GM19099 (cell line): ENCODE results near the gene NUP133.

Experiments used
- POLR2A ChIP-seq: IDR thresholded peaks from 3 replicates; pipeline ENCODE4 v1.6.1; 2011; ENCODE audit warnings: low read depth; ENCODE audit not compliant: insufficient read length; ENCODE audit errors: extremely low read depth

Gene NUP133

DNA sequence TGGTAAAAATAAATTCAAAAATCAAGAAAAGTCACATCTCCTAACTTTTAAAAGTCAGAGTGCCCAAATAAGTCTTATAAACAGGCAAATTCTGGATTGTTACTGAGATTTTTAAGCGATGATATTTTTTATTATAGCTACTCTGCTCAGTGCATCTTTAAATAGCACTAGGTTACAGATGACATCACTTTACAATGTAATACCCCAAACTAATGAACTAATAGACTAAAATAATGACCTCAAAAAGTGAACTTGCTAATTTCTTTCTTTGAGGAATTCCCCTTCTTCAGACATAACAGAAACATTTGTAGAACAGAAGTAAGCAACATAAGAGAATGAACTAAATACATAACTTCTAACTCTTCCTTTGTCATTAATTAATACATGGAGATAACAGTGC is 41.3 kb downstream of the NUP133 start:
- TF ChIP-seq POLR2A: no peak

DNA sequence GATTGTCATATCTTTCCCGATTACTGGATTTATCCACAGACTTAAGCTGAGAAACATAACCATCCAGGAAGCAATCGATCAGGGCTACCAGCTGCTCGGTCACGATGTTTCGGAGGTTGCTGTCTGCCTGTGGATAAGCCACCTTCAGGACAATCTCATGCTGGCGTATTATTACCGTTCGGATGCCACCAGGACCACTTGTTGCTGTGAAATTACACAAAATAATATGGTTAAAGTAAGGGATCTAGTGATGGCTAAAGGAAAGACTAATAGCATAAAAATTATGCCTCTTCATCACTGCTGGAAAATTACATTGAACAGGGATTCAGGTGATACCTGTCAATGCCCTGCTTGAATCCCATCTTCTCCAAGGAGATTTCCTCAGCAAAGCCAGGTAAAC is 43.5 kb downstream of the NUP133 start:
- no peak for TF ChIP-seq POLR2A

DNA sequence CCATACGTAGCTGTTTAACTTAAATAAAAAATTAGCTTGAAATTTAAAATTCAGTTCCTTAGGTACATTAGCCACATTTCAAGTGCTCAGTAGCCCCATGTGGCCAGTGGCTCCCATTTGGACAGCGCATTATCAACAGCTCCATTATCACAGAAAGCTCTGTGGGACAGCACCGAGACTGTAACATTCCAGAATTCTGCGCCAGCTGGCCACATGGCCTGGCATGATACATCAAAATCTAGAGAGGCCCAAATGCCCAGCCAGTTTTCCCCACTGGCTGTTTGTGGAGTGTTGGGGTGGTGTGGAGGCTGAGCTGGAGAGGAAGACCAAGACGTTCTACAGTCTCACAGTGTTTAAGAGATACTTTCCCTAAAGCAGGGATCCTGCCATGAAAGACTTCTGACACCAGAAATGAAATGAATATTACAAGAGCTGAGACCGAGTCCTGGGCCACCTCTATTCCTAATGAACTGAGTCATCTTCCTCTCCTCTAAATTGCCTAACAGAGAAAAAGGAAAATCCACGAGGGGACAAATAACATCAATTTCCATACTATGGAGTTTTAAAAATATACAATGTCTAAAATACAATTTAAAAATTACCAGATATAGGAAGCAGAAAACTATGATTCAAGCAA is 47.0 kb downstream of the NUP133 start:
- TF ChIP-seq POLR2A: no peak

GRCh38 chr1:229459815-229460214 is 48.3 kb downstream of the NUP133 start:
- no peak for TF ChIP-seq POLR2A

- no peak for TF ChIP-seq POLR2A
Observed at GRCh38 chr1:229457436-229457835, 50.7 kb downstream of the NUP133 start.

DNA sequence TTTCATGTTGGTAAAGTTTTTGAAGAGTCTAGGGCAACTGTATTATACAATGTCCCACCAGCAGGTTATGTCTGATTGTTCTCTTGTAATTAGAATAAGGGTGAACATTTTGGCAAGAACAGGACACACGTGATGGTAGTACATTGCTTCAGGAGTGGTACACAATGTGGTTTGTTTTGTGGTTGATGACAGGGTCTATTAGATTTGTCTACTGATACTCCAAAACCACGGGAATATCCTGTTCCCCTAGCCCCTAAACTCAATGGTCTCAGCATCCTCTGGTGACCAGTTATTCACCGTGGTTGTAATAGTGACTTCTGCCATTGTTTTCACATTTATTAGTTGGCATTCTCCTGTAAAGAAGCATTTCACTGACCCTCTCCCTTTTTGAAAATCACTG is 52.1 kb downstream of the NUP133 start:
- TF ChIP-seq POLR2A: no peak

GRCh38 chr1:229454056-229454455 is 54.1 kb downstream of the NUP133 start:
- TF ChIP-seq POLR2A: no peak

DNA sequence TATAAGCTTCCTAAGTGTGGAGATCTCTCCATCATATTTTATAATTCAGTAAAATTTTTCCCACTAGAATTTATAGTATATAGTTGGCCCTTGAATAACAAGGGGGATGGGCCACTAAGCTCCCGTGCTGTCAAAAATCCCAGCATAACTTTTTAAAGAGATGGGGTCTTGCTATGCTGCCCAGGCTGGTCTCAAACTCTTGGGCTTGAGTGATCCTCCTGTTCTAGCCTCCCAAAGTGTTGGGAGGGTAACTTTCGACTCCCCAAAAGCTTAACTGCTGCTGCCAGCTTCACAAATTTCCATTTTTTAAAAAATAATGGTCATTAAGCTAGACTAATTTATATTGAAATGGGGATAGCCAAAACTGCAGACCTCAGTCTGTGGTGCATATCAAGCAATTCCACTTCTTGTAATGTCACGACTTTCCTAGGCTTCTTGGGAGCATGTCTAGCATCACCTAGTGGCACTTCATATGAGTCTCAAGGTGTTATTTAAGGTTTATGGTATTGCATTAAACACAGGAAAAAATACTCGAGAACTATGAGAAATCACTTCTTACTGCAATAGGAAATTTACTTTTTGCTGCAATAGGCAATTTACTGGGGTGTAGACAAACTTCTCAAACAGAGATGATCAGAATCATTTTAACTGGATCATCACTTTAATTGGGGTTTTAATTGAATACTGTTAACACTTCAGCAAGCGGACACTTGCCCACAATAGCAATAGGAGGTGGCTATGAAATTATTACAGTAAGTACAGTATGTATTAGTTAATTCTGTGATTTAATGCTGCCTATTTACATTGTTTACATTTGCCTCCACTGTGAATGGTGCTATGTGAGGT is 55.0 kb downstream of the NUP133 start:
- no peak for TF ChIP-seq POLR2A

DNA sequence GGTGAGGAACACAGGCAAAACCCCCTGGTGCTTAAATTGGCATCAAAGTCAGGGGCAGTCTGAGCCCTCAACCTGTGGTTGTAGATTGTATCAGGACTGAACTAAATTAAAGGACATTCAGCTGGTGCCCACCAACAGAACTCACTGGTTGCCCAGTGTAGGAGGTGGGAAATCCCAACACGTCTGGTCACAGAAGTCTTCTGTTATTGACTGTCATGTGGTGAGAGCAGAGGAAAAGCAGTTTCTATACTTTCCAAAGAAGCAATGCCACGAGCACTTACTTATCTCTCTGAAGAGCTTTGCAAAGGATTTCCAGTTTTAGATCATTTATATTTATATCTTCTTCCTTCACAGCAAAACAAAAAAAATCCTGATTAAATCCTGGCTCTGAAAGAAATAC is 59.3 kb downstream of the NUP133 start:
- TF ChIP-seq POLR2A: no peak

DNA sequence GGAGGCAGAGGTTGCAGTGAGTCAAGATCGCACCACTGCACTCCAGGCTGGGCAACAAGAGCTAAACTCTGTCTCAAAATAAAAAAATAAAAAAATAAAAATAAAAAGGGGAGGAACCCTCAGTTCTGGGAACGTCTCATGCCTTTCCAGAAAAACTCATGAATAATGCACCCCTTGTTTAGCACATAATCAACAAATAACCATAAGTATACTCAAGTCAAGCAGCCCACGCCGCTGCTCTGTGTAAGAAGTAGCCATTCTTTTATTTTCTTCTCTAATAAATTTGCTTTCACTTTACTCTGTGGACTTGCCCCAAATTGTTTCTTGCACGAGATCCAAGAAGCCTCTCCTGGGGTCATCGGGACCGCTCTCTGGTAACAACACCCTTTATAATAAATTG is 59.8 kb downstream of the NUP133 start:
- no peak for TF ChIP-seq POLR2A

DNA sequence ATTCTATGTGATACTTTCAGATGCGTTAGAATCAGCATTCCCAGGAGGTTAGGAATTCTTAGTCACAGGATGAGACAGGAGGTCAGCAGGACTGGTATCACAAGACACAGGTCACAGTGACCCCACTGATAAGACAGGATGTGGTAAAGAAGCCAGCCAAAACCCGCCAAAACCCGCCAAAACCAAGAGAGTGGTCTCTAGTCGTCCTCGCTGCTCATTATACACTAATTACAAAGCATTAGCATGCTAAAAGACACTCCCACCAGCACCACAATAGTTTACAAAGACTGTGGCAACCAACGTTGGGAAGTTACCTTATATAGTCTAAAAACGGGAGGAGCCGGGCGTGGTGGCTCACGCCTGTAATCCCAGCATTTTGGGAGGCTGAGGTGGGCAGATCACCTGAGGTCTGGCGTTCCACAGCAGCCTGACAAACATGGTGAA is 60.3 kb downstream of the NUP133 start:
- no peak for TF ChIP-seq POLR2A

DNA sequence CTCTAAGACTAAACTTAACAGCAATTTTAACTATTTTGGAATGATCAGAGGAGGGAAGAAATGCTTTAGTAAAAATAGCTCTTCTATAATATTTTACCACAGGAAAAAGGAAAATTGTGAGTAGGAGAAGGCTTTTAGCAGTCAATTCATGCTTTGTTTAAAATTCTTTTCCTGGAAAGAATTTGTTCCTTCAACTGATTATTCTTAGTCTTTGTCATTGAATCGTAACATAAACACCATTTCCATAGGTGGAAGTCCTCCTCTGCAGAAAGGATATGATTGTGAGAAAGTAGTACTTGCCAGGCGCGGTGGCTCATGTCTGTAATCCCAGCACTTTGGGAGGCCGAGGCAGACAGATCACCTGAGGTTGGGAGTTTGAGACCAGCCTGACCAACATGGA is 62.3 kb downstream of the NUP133 start:
- TF ChIP-seq POLR2A: no peak

DNA sequence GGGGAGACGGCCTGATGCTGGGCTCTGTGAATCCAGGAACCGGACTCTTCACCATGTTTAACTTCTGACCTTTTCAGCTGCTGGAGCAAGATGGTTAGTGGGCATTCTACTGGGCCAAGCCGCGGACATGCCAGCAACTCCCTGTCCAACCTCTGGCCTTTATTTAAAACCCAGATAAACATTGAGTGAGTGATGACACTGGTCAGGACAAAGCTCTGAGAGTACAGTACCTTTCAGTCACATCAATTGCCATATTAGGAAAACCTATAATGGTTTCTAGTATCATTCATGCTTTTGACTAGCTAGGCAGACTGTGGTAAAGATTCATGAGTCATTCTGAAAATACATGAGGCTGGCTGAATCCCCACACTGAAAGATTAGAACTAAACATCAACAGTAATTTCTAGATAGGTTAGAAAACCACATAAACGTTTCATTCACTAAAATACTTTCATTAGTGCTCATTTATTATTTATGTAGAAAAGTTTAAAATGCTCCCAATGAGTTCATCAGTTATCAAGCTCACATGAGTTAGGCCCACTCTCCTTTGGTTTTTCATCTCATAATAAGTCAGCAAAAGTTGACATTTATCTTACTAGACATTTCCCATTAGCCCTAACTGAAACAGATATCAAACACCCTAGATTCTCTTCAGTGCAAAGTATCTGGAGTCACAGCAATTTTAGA is 67.1 kb downstream of the NUP133 start:
- TF ChIP-seq POLR2A: no peak

GRCh38 chr1:229438021-229438420 is 70.1 kb downstream of the NUP133 start:
- TF ChIP-seq POLR2A: no peak

- TF ChIP-seq POLR2A: no peak
Observed at GRCh38 chr1:229437443-229437842, 70.7 kb downstream of the NUP133 start.

DNA sequence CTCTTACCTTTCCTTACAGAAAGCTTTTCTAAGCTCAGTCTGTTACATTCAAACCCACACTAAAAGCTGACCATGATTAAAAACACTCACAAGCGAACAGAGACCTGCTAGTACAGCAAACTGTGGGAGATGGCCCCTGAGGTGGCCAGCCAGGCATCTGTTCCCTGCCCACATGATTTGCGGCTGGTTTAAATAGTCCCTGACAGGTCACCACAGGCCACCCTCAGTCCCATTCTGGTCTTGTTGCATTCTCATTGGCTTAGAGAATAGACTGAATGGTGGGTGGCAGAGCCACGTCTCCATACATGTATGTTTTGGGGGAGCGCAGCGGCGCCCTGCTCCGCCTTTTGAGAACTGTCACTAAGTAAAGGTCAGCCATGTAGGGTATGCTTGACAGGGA is 71.9 kb downstream of the NUP133 start:
- TF ChIP-seq POLR2A: no peak
